Adipocyte (in vitro differentiated cells): ENCODE measurements around the gene TFEB.

Experiments used
- DNase-seq: peaks from one replicate; pipeline ENCODE4 v3.0.0-alpha.2; 2015; ENCODE audit warnings: low read depth
- H3K27me3 ChIP-seq: replicated peaks from 2 replicates; pipeline ENCODE4 v1.7.0; 2013; ENCODE audit warnings: mild to moderate bottlenecking, low read length, moderate library complexity; ENCODE audit not compliant: control insufficient read depth, insufficient read depth
- H3K36me3 ChIP-seq: 2 replicates; pipeline ENCODE4 v1.7.0; 2013; ENCODE audit warnings: low read length, mild to moderate bottlenecking, moderate library complexity; ENCODE audit not compliant: control insufficient read depth, insufficient read depth, severe bottlenecking
- H3K4me1 ChIP-seq: 2 replicates; pipeline ENCODE4 v1.7.0; 2013; ENCODE audit warnings: mild to moderate bottlenecking, low read length, moderate library complexity; ENCODE audit not compliant: control insufficient read depth, insufficient read depth
- H3K4me3 ChIP-seq: 2 replicates; pipeline ENCODE4 v1.7.0; 2013; ENCODE audit warnings: mild to moderate bottlenecking, low read length, moderate library complexity
- H3K9ac ChIP-seq: 2 replicates; pipeline ENCODE4 v1.7.0; 2013; ENCODE audit warnings: mild to moderate bottlenecking, low read length, moderate library complexity
- H3K9me3 ChIP-seq: 2 replicates; pipeline ENCODE4 v1.7.0; 2013; ENCODE audit warnings: mild to moderate bottlenecking, low read length, moderate library complexity; ENCODE audit not compliant: control insufficient read depth

Gene TFEB

DNA sequence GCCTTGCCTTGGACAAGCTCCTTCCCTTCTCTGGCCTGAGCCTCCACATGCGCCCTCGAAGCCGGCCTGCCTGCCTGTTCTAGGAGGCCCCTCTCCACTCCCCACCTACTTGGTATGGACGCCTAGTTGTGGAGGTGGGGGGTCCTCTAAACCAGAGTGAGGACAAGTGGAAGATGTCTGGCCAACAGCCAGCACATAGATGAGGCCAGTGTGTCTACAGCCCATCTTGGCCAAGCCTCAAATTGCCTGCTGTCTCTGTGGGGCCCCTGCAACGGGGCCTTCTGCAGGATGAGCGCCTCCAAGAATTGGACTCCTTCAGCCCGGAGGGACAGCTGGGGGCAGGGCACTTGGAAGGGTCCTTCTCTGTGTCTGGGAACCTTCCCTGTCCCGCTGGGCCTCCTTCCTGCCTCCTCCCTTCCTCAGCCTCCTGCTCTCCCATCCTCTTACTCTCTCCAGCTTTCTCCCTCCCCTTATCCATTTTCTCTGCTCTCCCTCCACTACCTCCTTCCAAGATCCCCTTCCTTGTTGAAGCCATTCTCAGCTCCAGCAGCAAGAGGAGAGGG, 95.5 kb downstream of the TFEB start:
- peaks cover 6% of the 10 kb centered on the region for H3K4me1 ChIP-seq

DNA sequence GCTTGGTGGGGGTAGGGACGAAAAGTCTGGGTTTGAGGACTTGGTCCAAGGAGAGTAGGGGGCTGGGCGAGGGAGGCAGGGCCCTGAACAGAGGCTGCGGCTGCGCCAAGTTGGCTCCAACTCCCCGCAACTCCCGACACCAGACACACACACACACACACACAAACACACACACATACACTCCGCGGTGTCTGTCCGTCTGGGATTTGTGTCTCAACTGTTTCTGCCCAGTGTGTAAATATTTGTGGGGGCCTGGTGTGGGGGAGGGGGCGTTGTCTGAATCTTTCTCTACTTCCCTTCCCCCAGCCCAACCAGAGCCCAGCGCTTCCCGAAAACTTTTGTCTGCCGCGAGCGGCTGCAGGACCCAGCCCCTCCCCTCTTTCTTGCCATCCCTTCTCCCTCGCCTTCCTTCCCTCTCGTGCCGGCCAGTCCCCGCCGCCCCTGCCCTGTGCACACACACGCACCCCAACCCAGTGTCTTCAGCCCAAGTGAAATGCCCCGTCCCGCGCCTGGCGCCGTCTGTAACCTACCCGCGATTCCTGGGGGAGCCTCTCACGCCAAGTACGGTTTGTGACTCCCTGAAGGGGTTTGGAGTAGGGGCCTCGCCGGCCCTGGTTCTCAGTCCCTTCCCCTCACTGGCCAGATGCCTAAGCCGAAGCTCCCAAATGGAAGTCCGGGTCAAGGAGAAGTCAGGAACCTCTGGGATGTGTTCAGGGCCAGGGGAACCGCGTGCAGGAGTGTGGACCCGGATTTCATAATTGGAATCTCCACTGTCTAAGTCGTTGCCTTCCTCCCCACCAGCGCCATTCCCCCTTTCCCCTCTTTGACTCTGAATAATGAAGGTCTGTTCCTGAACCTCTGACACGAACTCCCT, 96.2 kb downstream of the TFEB start:
- H3K9ac ChIP-seq, result no peak overlapping the region
- H3K4me1 ChIP-seq, result peaks cover 8% of the 10 kb centered on the region
- peak; percentile 15 for DNase-seq
- no peak overlapping the region for H3K4me3 ChIP-seq
- H3K36me3 ChIP-seq, result no peaks in the 10 kb centered on the region
- H3K9me3 ChIP-seq, result no peaks in the 10 kb centered on the region
- peaks cover 61% of the 10 kb centered on the region for H3K27me3 ChIP-seq

More for the DNA sequence above, 95.5 kb downstream of the TFEB start:
- Histone ChIP-seq H3K36me3 (no peaks in the 10 kb centered on the region), H3K4me3 (no peak overlapping the region), H3K9me3 (no peaks in the 10 kb centered on the region), H3K27me3 (peaks cover 58% of the 10 kb centered on the region), H3K9ac (no peak overlapping the region)
- DNase-seq, result no peak

DNA sequence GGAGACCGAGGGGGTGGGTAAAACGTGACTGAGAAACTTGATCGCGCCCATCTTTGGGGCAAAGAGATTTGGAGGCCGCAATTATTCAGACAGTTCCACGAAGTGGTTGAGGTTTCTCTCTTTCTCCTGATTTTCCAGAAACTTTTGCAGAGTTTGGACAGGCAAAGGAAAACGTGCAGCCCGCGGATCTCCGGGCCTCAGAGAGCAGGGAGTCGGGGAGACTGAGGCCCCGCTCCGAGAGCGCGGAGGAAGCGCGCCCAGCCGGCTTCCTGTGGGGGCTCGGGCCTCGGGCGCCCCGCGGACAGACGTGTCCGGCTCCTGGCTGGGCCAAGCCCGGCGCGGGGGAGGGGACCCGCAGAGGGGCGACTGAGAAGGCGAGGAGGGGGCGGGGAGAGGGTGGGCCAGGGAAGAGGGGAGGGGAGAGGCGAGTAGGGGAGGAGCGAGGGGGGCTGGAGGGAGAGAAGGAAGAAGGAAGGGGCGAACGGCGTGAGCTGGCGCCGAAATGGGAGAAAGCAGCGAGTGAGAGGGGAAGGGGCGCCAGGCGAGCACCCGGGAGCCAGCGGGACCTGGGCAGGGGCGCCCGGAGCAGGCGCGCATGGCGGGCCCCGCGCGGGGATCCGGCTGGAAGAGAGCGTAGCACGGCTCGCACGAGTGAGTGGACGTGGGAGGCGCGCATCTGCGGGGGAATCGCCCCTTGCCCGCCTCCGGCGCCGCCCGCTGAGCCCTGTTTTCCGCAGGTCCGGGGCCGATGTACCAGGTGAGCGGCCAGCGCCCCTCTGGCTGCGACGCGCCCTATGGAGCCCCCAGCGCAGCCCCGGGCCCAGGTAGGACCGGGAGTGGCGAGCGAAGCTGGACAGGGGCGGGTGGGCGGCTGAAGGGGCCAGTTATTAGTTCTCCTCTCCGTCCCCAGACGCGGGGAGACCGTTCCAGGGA, 97.1 kb downstream of the TFEB start, which contains the start of gene MDFI:
TSS of gene MDFI (plus strand) at position 467 of the 933 bp plus-strand sequence. CDS start at position 749, 282 bp downstream.
- H3K27me3 ChIP-seq, result peaks cover 62% of the 10 kb centered on the region
- peaks cover 8% of the 10 kb centered on the region for H3K4me1 ChIP-seq
- DNase-seq, result peak; percentile 21

DNA sequence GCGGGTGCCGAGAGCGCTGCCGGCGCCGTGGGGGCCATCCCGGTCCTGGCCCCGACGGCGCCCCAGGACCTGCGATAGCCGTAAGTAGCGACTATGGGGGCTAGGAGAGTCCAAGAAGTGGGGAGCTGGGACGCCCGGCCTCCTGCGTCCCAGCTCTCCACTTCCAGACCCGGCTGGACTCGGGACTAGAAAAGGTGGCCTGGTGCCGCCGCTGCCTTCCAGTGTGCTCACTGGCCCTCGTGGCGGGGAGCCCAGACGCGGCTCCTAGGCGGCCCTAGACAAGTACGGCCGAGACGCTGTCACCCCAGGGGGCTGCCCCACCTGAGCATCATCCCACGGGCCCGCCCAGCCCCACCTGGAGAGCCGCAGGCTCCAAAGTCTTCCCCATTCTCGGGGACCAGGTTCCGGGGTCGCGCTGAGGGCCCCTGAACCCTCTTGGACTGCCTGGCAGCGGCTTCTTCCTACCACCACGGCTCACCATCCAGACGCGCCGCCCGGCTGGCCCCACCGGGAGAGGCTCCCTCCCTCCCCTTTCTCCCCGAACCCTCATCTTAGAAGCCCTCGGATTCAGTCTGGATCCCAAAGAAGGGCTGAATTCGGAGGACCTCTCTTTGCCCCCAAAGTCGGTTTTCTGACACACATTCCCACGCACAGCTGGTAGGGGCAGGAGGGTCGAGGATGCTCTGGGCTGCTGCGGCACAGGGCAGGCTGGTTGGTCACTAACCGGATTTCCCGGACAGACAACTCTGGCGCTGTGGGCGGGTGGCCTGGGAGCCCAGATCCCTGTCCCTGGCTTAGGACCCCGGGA, 98.0 kb downstream of the TFEB start:
- Histone ChIP-seq H3K9ac (no peak overlapping the region), H3K4me1 (peaks cover 8% of the 10 kb centered on the region), H3K27me3 (peaks cover 61% of the 10 kb centered on the region), H3K4me3 (no peak overlapping the region), H3K9me3 (no peaks in the 10 kb centered on the region), H3K36me3 (no peaks in the 10 kb centered on the region)
- no peak for DNase-seq

More for the DNA sequence above, 97.1 kb downstream of the TFEB start, which contains the start of gene MDFI:
- Histone ChIP-seq H3K9ac (no peak within 1 kb of the TSS), H3K9me3 (no peaks in the 10 kb centered on the region), H3K36me3 (no peaks in the 10 kb centered on the region), H3K4me3 (no peak within 1 kb of the TSS)

DNA sequence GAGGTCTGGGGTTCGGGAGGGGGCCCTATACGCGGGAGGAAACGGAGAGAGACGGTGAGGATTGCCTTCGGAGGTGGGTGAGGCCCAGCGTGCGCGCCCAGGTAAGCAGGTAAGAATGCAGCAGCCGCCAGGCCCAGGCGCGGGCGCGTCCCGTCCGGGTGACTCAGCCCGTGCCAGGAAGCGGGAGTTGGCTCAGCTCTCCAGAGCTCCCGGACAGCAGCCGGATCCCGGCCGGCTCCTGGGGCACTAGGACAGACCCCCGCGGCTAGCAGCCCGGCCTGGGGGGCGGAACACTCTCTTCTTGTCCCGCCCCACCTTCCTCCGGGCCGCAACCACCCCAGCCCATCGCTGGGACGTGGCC, 98.6 kb downstream of the TFEB start:
- Histone ChIP-seq H3K9ac (no peak overlapping the region), H3K9me3 (no peaks in the 10 kb centered on the region), H3K27me3 (peaks cover 59% of the 10 kb centered on the region), H3K4me1 (peaks cover 8% of the 10 kb centered on the region), H3K4me3 (no peak overlapping the region), H3K36me3 (no peaks in the 10 kb centered on the region)
- peak; percentile 27 for DNase-seq

DNA sequence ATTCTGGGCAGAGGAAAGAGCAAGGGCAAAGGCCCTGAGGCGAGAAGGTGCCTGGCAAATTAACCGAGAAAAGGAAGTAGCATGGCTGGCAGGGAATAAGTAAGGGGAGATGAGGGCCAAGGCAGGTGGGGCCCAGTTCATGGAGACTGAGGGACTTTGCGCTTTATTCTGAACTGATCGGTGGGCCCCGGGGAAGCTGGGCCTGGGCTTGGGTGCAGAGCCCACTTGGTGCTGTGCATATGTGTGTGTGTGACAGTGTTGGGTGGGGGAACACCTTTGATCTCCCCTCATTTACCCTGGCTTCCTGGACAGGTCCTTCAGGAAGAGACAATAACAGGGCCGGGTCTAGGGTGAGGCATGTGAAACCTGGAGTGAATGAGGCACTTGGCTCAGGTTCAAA, 100.0 kb downstream of the TFEB start:
- H3K27me3 ChIP-seq, result peaks cover 62% of the 10 kb centered on the region

DNA sequence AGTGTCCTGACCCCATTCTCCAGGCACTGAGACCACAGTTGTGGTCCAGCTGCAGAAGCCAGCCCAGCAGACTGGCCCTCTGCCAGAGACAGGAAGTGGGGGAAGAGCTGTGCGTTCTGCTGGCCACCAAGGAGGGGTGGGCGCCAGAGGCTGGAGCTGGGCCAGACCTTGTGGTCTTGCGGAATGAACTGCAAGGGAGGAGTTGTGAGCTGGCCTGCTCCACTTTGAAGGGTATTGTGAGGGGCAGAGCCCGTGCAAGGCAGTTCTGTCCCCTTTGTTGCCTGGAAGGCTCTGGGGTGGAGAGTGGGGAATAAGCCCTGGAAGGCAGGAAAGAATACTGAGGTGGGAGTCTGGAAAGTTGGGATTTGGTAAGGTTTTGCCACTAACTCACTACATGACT, 100.8 kb downstream of the TFEB start:
- Histone ChIP-seq H3K4me3 (no peak overlapping the region), H3K27me3 (peaks cover 63% of the 10 kb centered on the region)

More for the DNA sequence above, 100.0 kb downstream of the TFEB start:
- Histone ChIP-seq H3K9ac (no peak overlapping the region), H3K4me1 (peaks cover 8% of the 10 kb centered on the region), H3K4me3 (no peak overlapping the region), H3K36me3 (no peaks in the 10 kb centered on the region), H3K9me3 (no peaks in the 10 kb centered on the region)
- DNase-seq, result no peak

More for the DNA sequence above, 100.8 kb downstream of the TFEB start:
- H3K4me1 ChIP-seq, result peaks cover 8% of the 10 kb centered on the region
- no peaks in the 10 kb centered on the region for H3K36me3 ChIP-seq
- H3K9me3 ChIP-seq, result no peaks in the 10 kb centered on the region
- H3K9ac ChIP-seq, result no peak overlapping the region
- DNase-seq, result no peak
